Measurements from ENCODE around the gene RALGAPA2.

DNA sequence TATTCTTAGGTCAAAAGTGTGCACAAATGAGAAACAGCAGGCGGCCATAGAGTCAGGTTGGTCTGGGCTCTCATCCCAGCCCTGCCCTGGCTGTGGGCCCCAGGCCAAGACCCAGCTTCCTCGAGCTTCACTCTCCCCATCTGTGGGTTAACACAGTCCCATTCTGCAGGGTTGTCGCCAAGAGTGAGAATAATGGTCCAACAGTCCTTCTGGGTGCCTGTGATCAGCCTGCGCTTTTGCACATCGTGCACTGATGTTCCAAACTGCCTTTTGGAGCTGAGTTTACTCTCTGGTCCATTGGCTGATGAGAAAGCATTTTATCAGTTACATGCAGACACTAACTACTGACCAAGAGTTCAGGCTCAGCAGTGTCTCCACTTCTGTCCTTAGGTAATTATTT is 261.9 kb downstream of the RALGAPA2 start:
- TF ChIP-seq POLR2A (IDR thresholded peaks at IDR 0.05): no peak
- TF ChIP-seq, protein P1, sequence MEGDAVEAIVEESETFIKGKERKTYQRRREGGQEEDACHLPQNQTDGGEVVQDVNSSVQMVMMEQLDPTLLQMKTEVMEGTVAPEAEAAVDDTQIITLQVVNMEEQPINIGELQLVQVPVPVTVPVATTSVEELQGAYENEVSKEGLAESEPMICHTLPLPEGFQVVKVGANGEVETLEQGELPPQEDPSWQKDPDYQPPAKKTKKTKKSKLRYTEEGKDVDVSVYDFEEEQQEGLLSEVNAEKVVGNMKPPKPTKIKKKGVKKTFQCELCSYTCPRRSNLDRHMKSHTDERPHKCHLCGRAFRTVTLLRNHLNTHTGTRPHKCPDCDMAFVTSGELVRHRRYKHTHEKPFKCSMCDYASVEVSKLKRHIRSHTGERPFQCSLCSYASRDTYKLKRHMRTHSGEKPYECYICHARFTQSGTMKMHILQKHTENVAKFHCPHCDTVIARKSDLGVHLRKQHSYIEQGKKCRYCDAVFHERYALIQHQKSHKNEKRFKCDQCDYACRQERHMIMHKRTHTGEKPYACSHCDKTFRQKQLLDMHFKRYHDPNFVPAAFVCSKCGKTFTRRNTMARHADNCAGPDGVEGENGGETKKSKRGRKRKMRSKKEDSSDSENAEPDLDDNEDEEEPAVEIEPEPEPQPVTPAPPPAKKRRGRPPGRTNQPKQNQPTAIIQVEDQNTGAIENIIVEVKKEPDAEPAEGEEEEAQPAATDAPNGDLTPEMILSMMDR (IDR thresholded peaks at IDR 0.05): no peak
